A673 (cell line): Measurements from ENCODE around the gene ZCCHC24. TPM values are rescaled to one million over a fixed set of nuclear protein-coding genes. Genes with fewer than 3 reads are reported as not detected.

Experiments used
- BruUV-seq: library from RNA; stranded (reverse); fragments of 400-500 nt; replicated peaks from 2 replicates; lab custom pipeline; 2021; lab: Mats Ljungman, UMichigan
- CTCF ChIA-PET: fragments of 300-600 bp; sonication (Branson Sonifier 250); formaldehyde crosslinking; loops from one replicate; lab custom pipeline; 2022; ENCODE audit warnings: antibody characterized with exemption; lab: Charles Lee
- POLR2A ChIA-PET: fragments of 300-600 bp; sonication (Branson Sonifier 250); formaldehyde crosslinking; loops from one replicate; lab custom pipeline; 2022; ENCODE audit warnings: antibody characterized with exemption; ENCODE audit not compliant: low non-redundant PET; lab: Charles Lee
- DNase-seq: peaks from one replicate; pipeline ENCODE4 v3.0.0-alpha.2; 2015; ENCODE audit warnings: low spot score
- H3K27ac ChIP-seq: fragments of 200-600 bp; sonication (generic); 2 replicates; pipeline ENCODE4 v1.5.1; 2016; ENCODE audit warnings: mixed run types, low read depth, mild to moderate bottlenecking, mixed read lengths, antibody characterized with exemption, low read length; ENCODE audit not compliant: poor library complexity, severe bottlenecking
- H3K27me3 ChIP-seq: fragments of 200-600 bp; sonication (generic); replicated peaks from 2 replicates; pipeline ENCODE4 v1.6.1; 2017; ENCODE audit warnings: mixed run types, low read depth, mild to moderate bottlenecking, mixed read lengths, antibody characterized with exemption, low read length; ENCODE audit not compliant: insufficient read depth, poor library complexity
- H3K36me3 ChIP-seq: fragments of 200-600 bp; sonication (generic); 2 replicates; pipeline ENCODE4 v1.6.1; 2016; ENCODE audit warnings: mixed run types, mild to moderate bottlenecking, mixed read lengths, antibody characterized with exemption, low read length; ENCODE audit not compliant: insufficient read depth, poor library complexity, severe bottlenecking
- H3K4me1 ChIP-seq: fragments of 200-600 bp; sonication (generic); 2 replicates; pipeline ENCODE4 v1.6.1; 2017; ENCODE audit warnings: mixed run types, mild to moderate bottlenecking, mixed read lengths, antibody characterized with exemption, low read length; ENCODE audit not compliant: insufficient read depth, poor library complexity, severe bottlenecking
- H3K4me3 ChIP-seq: fragments of 200-600 bp; sonication (generic); 2 replicates; pipeline ENCODE4 v1.5.1; 2016; ENCODE audit warnings: low read depth, mixed run types, mild to moderate bottlenecking, mixed read lengths, low read length; ENCODE audit not compliant: poor library complexity, severe bottlenecking
- H3K9me3 ChIP-seq: fragments of 200-600 bp; sonication (generic); 2 replicates; pipeline ENCODE4 v1.6.1; 2016; ENCODE audit warnings: mixed run types, low read depth, mild to moderate bottlenecking, mixed read lengths, antibody characterized with exemption, low read length; ENCODE audit not compliant: poor library complexity, severe bottlenecking
- CTCF ChIP-seq: fragments of 300-800, 200-600 bp; sonication (generic); conservative IDR thresholded peaks from 2 replicates; pipeline ENCODE4 v1.5.1; 2017; ENCODE audit warnings: low read depth, mild to moderate bottlenecking, antibody characterized with exemption, low read length, moderate library complexity, mixed read lengths
- EZH2 ChIP-seq: fragments of 200-600 bp; sonication (generic); IDR thresholded peaks from 2 replicates; pipeline ENCODE4 v1.6.1; 2017; ENCODE audit warnings: borderline replicate concordance, low read depth, mild to moderate bottlenecking, mixed read lengths, antibody characterized with exemption, low read length; ENCODE audit not compliant: poor library complexity, severe bottlenecking
- intact Hi-C: fragments of 100-400 bp; cut with micrococcal nuclease; formaldehyde crosslinking; loops from one replicate; pipeline ENCODE4 v1.10.0; 2022; ENCODE audit not compliant: unreplicated experiment
- total RNA-seq: library from RNA; stranded (reverse); gene quantifications from 2 replicates; pipeline ENCODE4 v1.2.3, GENCODE V29; 2021

Gene ZCCHC24
- total RNA-seq, 1 experiment from 2014 or later, result 9.8 TPM

GRCh38 chr10:79410315-79411094 lies 34.9 kb downstream of the ZCCHC24 start:
- no TSS peak for BruUV-seq
- Histone ChIP-seq H3K4me3 (no peak overlapping the region), H3K27ac (no peak overlapping the region), H3K36me3 (no peaks in the 10 kb centered on the region), H3K9me3 (no peaks in the 10 kb centered on the region), H3K27me3 (no peaks in the 10 kb centered on the region), H3K4me1 (peaks cover 9% of the 10 kb centered on the region)
- CTCF ChIA-PET, result no interaction called here
- TF ChIP-seq EZH2, result no peak
- TF ChIP-seq CTCF, result no peak
- POLR2A ChIA-PET, result no interaction called here
- intact Hi-C loops, result no loop called here
- DNase-seq, result no peak

- no TSS peak for BruUV-seq
Observed at GRCh38 chr10:79409726-79410085, 35.7 kb downstream of the ZCCHC24 start.

GRCh38 chr10:79409038-79409725 lies 36.2 kb downstream of the ZCCHC24 start:
- Histone ChIP-seq H3K27me3 (no peaks in the 10 kb centered on the region), H3K27ac (no peak overlapping the region), H3K4me1 (peaks cover 22% of the 10 kb centered on the region), H3K4me3 (no peak overlapping the region), H3K36me3 (no peaks in the 10 kb centered on the region), H3K9me3 (no peaks in the 10 kb centered on the region)
- no peak for TF ChIP-seq EZH2
- ChIA-PET CTCF (no interaction called here), POLR2A (no interaction called here)
- DNase-seq, result no peak
- no TSS peak for BruUV-seq
- intact Hi-C loops, result no loop called here

More at GRCh38 chr10:79409726-79410085, 35.7 kb downstream of the ZCCHC24 start:
- CTCF ChIA-PET, result no interaction called here
- Histone ChIP-seq H3K4me1 (peaks cover 17% of the 10 kb centered on the region), H3K27me3 (no peaks in the 10 kb centered on the region), H3K4me3 (no peak overlapping the region), H3K27ac (no peak overlapping the region), H3K36me3 (no peaks in the 10 kb centered on the region), H3K9me3 (no peaks in the 10 kb centered on the region)
- DNase-seq, result no peak
- TF ChIP-seq CTCF (no peak), EZH2 (no peak)
- POLR2A ChIA-PET, result no interaction called here
- intact Hi-C loops, result no loop called here
